GM21367 (cell line): ENCODE measurements around the gene SAMD13.

Experiments used
- ATAC-seq: cut with Tn5 transposase; IDR thresholded peaks from one replicate; pipeline ENCODE4 v1.9.1; 2021; ENCODE audit not compliant: unreplicated experiment

SAMD13 gene

GRCh38 chr1:84339503-84339902 is 38.0 kb downstream of the SAMD13 start:
- ATAC-seq = no peak

- no peak for ATAC-seq
These were observed 42.8 kb downstream of the SAMD13 start for GRCh38 chr1:84344286-84344685.

GRCh38 chr1:84345220-84345619 is 43.7 kb downstream of the SAMD13 start:
- ATAC-seq = no peak

- no peak for ATAC-seq
These were observed 45.9 kb downstream of the SAMD13 start for GRCh38 chr1:84347271-84347931.

GRCh38 chr1:84347932-84348555 is 46.5 kb downstream of the SAMD13 start:
- ATAC-seq = no peak

GRCh38 chr1:84348759-84349158 is 47.3 kb downstream of the SAMD13 start:
- ATAC-seq = no peak

GRCh38 chr1:84350104-84350503 is 48.6 kb downstream of the SAMD13 start:
- ATAC-seq = no peak

- ATAC-seq = no peak
These were observed 49.0 kb downstream of the SAMD13 start for GRCh38 chr1:84350550-84350949.

- no peak for ATAC-seq
These were observed 51.0 kb downstream of the SAMD13 start for GRCh38 chr1:84352298-84353106.

GRCh38 chr1:84353695-84354094 is 52.2 kb downstream of the SAMD13 start:
- no peak for ATAC-seq

- no peak for ATAC-seq
These were observed 54.0 kb downstream of the SAMD13 start for GRCh38 chr1:84355556-84355955.

GRCh38 chr1:84356881-84357280 is 55.4 kb downstream of the SAMD13 start:
- ATAC-seq = no peak

GRCh38 chr1:84358695-84359094 is 57.2 kb downstream of the SAMD13 start:
- no peak for ATAC-seq

- ATAC-seq = no peak
These were observed 58.8 kb downstream of the SAMD13 start for GRCh38 chr1:84360316-84360715.

GRCh38 chr1:84361796-84362195 is 60.3 kb downstream of the SAMD13 start:
- ATAC-seq = no peak

GRCh38 chr1:84363019-84363418 is 61.5 kb downstream of the SAMD13 start:
- no peak for ATAC-seq

- ATAC-seq = no peak
These were observed 62.1 kb downstream of the SAMD13 start for GRCh38 chr1:84363622-84364021.

GRCh38 chr1:84365225-84366221 is 64.0 kb downstream of the SAMD13 start:
- no peak for ATAC-seq

- ATAC-seq = no peak
These were observed 65.3 kb downstream of the SAMD13 start for GRCh38 chr1:84366786-84367185.

- no peak for ATAC-seq
These were observed 65.7 kb downstream of the SAMD13 start for GRCh38 chr1:84367219-84367618.

- ATAC-seq = no peak
These were observed 66.9 kb downstream of the SAMD13 start for GRCh38 chr1:84368441-84368840.
